GM18519 (cell line): ENCODE measurements around the gene PRDX5.

Source experiments
- ATAC-seq: cut with Tn5 transposase; IDR thresholded peaks from one replicate; pipeline ENCODE4 v1.9.1; 2021; ENCODE audit warnings: mild to moderate bottlenecking, moderate library complexity; ENCODE audit not compliant: unreplicated experiment, low FRiP score

Gene PRDX5

DNA sequence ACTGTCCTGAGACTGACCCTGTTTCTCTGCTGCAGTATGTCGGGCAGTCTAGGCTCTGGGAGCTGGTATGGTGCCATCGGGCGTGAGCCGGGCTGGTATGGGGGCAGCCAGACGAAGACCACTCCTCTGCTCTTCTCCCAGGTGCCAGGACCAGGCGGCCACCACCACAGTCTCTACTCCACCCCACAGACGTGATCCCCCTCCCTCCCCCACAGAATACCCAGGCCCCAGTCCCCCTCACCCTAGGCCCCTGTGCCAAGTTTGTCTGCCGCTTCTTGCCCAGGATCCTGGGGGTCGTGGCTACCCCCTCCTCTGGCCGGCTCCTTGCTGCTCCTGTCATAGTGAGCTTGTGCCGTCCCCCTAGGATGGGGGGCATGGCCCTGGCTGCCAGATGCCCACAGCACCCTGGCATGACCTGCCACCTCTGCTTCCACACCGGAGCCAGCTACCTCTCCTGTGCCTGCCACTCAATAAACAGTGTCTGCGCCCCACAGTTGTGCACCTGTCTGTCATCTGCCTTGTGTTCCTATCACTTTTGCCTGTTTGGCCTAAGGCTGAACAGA, 28.8 kb upstream of the PRDX5 start:
- no peak for ATAC-seq

GRCh38 chr11:64290352-64291261, 27.3 kb upstream of the PRDX5 start:
- no peak for ATAC-seq

DNA sequence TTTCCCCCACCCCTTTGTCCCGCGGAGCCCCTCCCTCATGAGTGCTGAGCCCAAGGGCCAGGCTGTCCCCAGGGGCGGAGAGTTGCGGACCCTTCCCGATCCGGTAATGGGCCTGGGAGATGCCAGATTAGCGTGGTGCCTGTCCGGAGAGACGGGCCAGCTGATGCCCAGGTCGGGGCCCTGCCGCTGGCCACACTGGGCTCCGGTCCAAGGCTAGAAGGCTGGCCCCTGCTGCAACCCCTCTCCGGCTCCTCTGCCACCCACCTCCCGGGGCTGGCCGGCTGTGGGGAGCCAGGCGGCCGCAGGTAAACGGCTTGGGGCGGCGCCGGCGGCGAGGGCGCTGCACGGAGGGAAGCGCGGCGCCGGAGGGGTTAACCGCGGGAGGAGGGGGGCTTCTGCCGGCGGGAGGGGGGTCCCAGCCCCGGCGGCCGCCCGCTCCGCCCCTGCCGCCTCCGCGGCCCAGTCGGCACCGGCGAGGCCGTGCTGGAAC, 26.6 kb upstream of the PRDX5 start, which contains the start of gene KCNK4:
Gene KCNK4 (plus strand): TSS at position 41 of the 490 bp plus-strand sequence. CDS start 1,717 bp downstream, outside the sequence.
- no peak for ATAC-seq

DNA sequence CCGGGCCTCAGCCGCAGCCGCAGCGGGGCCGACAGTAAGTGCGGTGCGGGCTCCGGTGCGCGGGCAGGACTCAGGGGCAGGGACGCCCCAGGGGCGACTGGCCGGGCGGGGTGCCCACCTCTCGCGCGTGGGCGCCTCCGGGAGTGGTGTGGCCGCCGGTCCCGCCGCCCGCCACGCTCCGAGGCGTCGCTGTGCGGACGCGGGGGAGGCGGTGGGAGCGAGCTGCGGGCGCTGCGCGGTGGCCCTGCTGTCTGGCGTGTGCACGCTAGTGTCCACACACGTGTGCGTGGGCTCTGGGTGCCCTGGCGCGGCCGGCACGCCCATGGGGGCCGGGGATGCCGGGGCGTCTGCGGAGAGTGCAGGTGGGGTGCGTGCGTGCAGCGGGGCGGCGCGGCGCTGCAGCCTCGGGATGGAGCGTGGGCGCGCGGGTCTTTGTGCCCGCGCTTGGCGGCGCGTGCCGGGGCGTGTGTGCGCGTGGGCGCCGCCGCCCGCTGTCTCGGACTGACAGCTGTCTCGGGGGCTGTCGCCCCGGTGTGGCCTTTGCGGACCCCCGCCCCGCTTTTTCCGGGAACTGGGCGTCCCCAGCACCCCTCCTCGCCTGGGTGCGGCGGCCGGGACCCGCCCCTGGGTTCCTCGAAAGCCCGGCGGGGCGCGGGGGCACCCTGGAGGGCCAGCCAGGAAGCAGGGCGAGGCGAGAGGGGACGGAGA, 26.0 kb upstream of the PRDX5 start:
- ATAC-seq: no peak

- no peak for ATAC-seq
Measured at GRCh38 chr11:64292460-64293254, 25.3 kb upstream of the PRDX5 start.

GRCh38 chr11:64294774-64295173, 23.1 kb upstream of the PRDX5 start:
- no peak for ATAC-seq

DNA sequence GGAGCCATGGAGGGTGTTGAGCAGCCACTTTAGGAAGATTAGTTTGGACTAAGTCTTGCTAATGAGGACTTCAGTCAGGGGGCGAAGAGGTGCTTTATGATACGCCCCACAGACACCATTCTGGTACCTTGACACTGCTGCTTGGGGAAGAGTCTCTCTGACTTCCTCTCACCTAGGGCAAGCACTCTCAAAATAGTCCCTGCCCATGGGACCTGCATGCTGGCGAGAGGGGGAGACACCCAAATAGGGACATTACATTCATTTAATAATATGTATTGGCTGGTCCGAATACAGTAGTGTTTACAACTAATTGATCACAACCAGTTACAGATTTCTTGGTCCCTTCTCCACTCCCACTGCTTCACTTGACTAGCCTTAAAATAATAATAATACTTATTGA, 22.2 kb upstream of the PRDX5 start:
- ATAC-seq: no peak

- no peak for ATAC-seq
Measured at GRCh38 chr11:64296236-64296635, 21.7 kb upstream of the PRDX5 start.

- no peak for ATAC-seq
Measured at GRCh38 chr11:64296830-64297698, 20.9 kb upstream of the PRDX5 start.

DNA sequence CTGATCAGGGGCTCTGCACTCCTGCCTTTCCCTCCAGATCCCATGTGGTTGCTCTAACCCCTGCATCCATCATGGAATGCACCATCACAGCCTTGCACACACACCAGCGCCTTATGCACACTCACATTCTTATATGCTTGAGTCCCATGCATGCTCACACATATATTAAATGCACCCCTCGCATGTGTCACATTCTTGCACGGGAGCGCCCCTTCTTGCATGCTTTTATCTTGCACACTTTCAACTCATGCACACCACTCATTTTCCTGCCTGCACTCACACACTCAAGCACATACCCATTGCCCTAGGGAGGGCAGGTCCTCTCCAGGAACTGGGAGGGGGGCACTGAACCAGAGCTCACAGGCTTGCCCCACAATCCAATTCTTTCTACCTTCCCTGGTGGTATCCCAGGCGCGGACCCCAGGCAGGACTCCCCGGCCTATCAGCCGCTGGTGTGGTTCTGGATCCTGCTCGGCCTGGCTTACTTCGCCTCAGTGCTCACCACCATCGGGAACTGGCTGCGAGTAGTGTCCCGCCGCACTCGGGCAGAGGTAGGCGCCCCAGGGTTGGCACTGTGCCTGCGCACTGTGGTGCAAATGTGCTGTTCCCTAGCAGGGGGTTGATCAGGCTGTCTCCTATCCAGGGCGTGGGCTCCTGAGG, 20.1 kb upstream of the PRDX5 start:
- ATAC-seq: no peak

- no peak for ATAC-seq
Measured at GRCh38 chr11:64298966-64299846, 18.7 kb upstream of the PRDX5 start.

- ATAC-seq: no peak
Measured at GRCh38 chr11:64299847-64300648, 17.9 kb upstream of the PRDX5 start, which contains the start of gene CATSPERZ. Gene CATSPERZ, plus strand, starts transcription at chr11:64300358. Its CDS starts 53 bp downstream, at chr11:64300411.

GRCh38 chr11:64303109-64304031, 14.6 kb upstream of the PRDX5 start:
- ATAC-seq: no peak

DNA sequence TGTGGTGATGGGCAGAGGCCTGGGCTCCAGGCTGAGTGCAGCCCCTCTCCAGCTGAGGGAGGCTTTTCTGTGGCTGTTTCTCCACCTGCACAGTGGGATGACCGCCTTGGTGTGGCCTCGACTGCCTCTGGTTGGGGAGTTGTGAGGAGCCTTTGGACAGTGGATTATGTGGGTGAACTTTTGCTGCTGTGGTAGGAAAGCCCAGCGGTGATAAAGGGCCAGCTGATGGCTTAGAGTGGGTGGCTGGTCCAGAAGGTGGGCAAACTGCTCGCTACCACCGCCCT, 13.9 kb upstream of the PRDX5 start:
- ATAC-seq: no peak

DNA sequence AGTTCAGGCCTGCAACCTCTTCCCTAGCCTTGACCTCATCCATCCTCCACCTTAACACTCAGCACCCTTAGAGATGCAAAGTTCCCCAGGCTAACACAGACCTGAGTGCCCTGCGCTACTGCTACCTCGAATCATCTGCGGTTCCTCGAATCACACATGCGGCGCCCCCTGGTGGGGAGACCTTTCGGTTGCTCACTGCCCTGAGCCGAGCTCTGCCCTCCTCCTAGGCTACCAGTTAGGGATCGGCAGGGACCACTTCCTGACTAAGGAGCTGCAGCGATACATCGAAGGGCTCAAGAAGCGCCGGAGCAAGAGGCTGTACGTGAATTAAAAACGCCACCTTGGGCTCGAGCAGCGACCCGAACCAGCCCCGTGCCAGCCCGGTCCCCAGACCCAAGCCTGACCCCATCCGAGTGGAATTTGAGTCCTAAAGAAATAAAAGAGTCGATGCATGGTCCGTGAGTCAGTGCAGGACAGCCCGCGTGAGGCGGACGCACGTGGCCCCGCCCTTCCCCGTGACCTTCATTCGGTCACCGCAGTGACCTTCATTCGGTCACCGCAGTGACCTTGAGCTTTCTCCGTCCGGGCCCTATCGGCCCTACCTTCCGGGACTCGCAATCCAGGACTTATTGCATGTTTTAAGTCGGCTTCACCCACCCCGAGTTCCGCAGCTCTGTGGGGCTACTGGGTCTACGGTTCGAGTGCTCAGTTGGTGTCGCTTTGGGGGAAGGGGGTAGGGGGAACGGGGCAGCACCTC, 13.4 kb upstream of the PRDX5 start:
- ATAC-seq: peak; percentile 19
